GM21447 (cell line): ENCODE results near the gene ANKRD36B.
A peak's percentile ranks its signal among the peaks of the same experiment; 100 is the strongest.
"Not testable (repeated sequence)": the region's sequence is repeated elsewhere in the genome, so short reads cannot be mapped to it uniquely, and the experiment has no call there.

Source experiments
- ATAC-seq: cut with Tn5 transposase; IDR thresholded peaks from one replicate; pipeline ENCODE4 v1.9.1; 2021; ENCODE audit not compliant: unreplicated experiment

The ANKRD36B gene

GRCh38 chr2:97589598-97590510 lies at the start of gene ANKRD36B:
Gene ANKRD36B, minus strand, starts transcription at chr2:97589877. Its CDS starts 192 bp downstream, at chr2:97589685.
- peak; percentile 64 for ATAC-seq

DNA sequence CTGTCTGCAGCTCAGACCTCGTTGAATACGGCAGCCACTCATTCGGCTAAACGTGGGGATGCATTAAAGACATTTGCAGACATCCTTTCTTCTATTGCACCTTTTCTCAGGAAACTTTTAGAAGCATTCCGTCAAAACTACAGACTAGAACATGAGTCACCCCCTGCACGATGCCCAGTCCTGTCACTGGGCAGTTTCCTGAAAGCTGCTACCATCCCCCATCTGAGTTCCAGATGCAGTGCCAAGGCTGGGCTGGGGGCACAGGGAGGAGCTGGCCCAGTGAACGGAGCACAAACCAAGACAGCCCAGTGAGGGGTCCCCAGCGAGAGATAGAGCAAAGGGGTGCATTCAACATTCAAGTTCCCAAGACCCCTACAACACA lies 36.4 kb upstream of the ANKRD36B start:
- ATAC-seq: not testable (repeated sequence)

DNA sequence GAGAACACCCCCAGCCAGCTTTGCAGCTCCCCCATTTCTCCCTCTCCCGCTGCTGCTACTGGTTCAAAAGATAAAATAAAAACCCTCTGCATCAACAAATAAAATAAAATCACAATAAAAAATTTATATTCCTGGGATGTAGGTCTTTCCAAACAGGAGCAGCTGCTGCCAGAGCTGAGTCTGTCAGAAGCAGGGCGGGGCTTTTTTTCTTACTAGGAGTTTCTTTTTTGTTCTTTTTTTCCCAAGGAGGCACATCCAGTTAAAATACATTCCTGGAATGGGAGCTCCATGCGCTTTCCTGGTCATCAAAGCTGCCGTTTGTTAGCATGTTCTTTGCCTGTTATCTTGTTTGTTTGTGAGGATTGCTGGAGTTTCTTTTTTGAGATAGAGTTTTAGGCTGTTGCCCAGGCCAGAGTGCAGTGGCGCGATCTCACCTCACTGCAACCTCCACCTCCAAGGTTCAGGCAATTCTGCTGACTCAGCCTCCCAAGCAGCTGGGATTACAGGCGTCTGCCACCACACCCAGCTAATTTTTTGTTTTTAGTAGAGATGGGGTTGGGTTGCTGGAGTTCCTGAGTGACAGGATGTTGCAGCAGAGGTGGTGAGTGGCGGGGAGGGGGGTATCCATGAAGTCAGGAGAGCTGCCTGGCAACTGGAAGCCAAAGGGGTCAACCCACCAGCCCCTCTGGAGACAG lies 35.8 kb upstream of the ANKRD36B start:
- not testable (repeated sequence) for ATAC-seq

DNA sequence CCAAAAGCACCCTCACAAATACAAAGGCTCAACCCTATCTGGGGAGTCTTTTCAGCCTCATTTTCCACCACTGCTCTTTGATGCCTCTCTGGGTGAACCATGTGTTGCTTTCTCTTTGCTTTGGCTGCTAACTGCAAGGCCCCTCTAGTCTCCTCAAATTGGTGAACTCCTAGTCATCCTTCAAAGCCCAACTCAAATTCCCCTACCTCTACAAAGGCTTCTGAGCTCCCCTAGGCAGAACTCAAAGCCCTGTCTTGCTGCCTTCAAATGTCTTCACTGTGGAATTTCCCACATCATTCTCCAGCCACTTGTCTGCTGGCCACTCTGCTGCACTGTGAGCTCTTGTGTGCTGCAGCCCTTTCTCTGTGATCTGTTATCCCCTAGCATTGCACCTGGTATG lies 33.3 kb upstream of the ANKRD36B start:
- ATAC-seq: not testable (repeated sequence)

- ATAC-seq: not testable (repeated sequence)
These were observed 30.8 kb upstream of the ANKRD36B start for GRCh38 chr2:97620492-97620891.

DNA sequence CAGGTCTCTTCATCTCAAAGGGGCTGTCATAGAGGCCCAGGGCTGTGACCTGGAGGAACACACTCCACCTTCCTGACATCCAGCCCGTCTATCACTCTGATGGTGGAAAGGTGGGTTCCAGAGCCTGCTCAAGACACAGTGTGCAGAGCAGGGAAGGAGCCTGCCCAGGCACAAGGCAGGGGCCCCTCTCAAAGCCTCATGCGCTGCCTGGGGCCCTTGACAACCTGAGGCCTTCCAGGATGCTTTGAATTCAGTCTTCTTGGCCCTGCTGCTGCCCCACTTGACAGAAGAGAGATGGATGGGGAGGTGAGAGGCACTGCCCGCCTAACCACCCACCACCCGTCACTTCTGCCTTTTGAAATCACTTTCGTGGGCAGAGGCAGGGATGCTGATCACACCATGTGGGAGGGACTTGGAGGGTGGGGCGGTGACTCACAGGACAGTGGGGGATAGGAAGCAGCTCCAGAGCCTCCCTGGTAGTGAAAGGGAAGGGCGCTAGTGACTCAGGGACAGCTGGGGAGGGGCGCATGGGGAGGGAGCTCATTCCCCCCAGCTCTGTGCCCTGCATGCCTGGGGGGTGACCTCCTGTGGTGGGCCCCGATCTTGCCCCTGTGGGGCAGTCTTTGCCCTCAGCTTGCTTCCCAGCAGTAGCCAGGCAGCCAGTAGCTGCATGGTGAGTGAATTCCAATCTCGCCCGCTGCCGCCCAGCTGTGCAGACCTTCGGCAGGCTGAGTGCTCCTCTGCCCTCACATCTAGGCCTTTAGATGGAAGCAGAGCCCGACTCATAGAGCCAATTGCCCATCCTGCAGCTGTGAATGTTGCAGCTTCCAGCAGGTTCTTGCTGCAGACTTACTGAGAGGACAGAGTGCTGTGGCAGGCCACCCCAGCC lies 29.5 kb upstream of the ANKRD36B start:
- ATAC-seq: not testable (repeated sequence)

DNA sequence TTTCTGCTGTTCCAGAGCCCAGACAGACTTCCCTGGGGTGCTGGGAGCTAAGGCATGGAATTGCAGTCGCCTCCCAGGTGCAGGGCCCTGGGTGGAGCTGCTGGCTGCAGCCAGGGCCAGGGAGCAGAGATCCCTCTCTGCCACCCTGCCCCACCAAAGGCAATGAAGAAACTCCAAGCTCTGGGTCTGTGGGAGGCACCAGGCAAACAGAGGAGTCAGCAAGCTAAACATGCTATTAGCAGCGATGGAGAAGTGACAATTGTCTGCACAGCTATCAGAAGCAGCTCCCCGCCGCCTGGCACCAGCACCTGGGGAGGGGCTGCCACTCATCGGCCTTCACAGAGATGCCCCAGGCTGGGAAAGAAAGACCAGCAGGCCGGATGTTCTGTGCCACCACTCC lies 28.2 kb upstream of the ANKRD36B start:
- ATAC-seq: no peak

GRCh38 chr2:97615746-97616145 lies 26.1 kb upstream of the ANKRD36B start:
- ATAC-seq: not testable (repeated sequence)

GRCh38 chr2:97611895-97612294 lies 22.2 kb upstream of the ANKRD36B start:
- ATAC-seq: not testable (repeated sequence)

DNA sequence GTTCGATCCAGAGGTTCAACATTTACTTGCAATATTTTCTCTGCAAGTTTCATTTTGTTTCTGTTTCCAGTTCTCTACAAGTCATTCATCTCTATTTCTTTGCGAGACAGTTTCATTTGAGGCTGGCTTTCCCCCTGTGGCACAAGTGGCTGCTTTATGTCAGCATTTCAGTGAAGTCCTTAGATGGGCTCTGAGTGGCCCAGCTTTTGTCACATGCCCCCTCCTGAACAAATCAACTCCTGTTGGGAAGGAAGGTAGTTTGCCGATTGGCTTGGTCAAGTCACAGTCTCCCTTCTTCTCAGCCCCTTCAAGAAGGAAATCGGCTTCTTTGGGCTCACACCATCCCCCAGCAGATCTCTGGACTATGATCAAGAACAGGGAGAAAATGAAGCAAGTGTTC lies 19.1 kb upstream of the ANKRD36B start:
- ATAC-seq: not testable (repeated sequence)

DNA sequence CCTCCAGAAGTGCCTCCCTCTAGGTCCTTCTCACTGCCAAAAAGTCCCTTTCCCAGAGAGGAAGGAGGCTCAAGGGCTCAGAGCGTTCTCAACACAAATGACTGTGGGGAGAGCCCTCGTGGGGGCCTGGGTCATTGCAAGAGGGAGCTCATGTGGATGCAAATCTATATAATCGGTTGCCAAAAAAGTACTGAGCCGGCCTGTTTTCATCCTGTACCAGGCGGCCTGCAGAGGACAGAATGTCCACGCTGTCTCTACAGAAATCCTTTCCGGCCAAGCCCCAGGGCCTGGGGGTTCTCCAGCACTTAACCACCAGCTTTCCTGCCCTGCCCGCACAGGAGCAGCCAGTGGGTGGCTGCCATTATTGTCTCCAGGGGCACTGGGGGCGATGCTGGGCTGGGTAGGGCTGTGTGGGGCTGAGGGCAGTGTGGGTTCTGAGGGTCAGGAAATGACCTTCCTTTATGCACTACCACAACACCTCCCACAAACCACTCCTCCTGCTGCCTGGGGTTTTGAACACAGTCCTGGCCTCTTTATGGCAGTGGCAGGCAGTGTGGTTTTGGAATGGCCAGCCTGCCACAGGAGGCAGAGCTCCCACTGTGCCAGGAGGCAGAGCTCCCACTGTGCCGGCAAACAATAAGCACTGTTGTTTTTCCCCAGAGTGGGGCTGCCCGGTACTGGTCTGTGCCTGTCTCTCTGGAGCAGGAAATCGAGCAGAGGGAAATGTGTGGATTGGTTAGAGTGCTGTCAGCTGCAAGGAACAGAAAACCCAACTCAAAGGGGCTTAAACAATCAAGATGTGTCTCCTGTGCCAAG lies 16.1 kb upstream of the ANKRD36B start:
- not testable (repeated sequence) for ATAC-seq

GRCh38 chr2:97605109-97605508 lies 15.4 kb upstream of the ANKRD36B start:
- ATAC-seq: not testable (repeated sequence)

- ATAC-seq: not testable (repeated sequence)
These were observed 11.9 kb upstream of the ANKRD36B start for GRCh38 chr2:97601537-97601936.

- not testable (repeated sequence) for ATAC-seq
These were observed 6.5 kb upstream of the ANKRD36B start for GRCh38 chr2:97596180-97596579.

- ATAC-seq: not testable (repeated sequence)
These were observed 3.8 kb upstream of the ANKRD36B start for GRCh38 chr2:97593520-97593919.

GRCh38 chr2:97590515-97591394 lies 1.1 kb upstream of the ANKRD36B start:
- peak; percentile 56 for ATAC-seq

- ATAC-seq: not testable (repeated sequence)
These were observed 450 bp downstream of the ANKRD36B start for GRCh38 chr2:97589257-97589597.

GRCh38 chr2:97565674-97566073 lies 24.0 kb downstream of the ANKRD36B start:
- not testable (repeated sequence) for ATAC-seq

- ATAC-seq: not testable (repeated sequence)
These were observed 37.3 kb downstream of the ANKRD36B start for GRCh38 chr2:97552406-97552805.
